WTC11 (cell line): ENCODE data around the gene ST8SIA4. TPM values are rescaled to one million over a fixed set of nuclear protein-coding genes. Genes with fewer than 3 reads are reported as not detected.

Experiments used
- ATAC-seq: fragments of 200-7000 bp; cut with Tn5 transposase; 2 replicates; pipeline ENCODE4 v1.10.0; 2021; ENCODE audit warnings: mild to moderate bottlenecking, moderate library complexity
- CTCF ChIA-PET: fragments of 300-600 bp; sonication (Branson Sonifier 250); formaldehyde crosslinking; loops from one replicate; lab custom pipeline; 2021; ENCODE audit warnings: antibody characterized with exemption; lab: Charles Lee
- POLR2A ChIA-PET: fragments of 350-600 bp; sonication (Branson Sonifier 250); formaldehyde crosslinking; loops from one replicate; lab custom pipeline; 2021; ENCODE audit warnings: antibody characterized with exemption; lab: Charles Lee
- DNase-seq: peaks from one replicate; pipeline ENCODE4 v3.0.0; 2021; ENCODE audit warnings: low spot score
- H3K27ac Mint-ChIP-seq: 2 replicates; pipeline ENCODE4 v1.8.0; 2021; ENCODE audit warnings: mixed read lengths
- H3K27me3 Mint-ChIP-seq: 2 replicates; pipeline ENCODE4 v1.8.0; 2021; ENCODE audit warnings: low read depth, mild to moderate bottlenecking, moderate library complexity, mixed read lengths
- H3K36me3 Mint-ChIP-seq: 2 replicates; pipeline ENCODE4 v1.8.0; 2021; ENCODE audit warnings: mixed read lengths
- H3K4me1 Mint-ChIP-seq: 2 replicates; pipeline ENCODE4 v1.8.0; 2022; ENCODE audit warnings: mixed read lengths
- H3K4me3 Mint-ChIP-seq: 2 replicates; pipeline ENCODE4 v1.8.0; 2021; ENCODE audit warnings: mild to moderate bottlenecking, moderate library complexity, mixed read lengths
- H3K9me3 Mint-ChIP-seq: 2 replicates; pipeline ENCODE4 v1.8.0; 2021; ENCODE audit warnings: mixed read lengths
- AR ChIP-seq: fragments of 250-450 bp; sonication (Bioruptor Pico); IDR thresholded peaks from 2 replicates; pipeline ENCODE4 v1.9.0; 2021; ENCODE audit warnings: mild to moderate bottlenecking
- ATF1 ChIP-seq: sonication (generic); formaldehyde crosslinking; IDR thresholded peaks from 2 replicates; pipeline ENCODE4 v1.8.1; 2023; ENCODE audit warnings: mild to moderate bottlenecking, moderate library complexity, missing genetic modification reagents
- CDX4 ChIP-seq: fragments of 250-450 bp; sonication (Bioruptor Pico); IDR thresholded peaks from 2 replicates; pipeline ENCODE4 v1.9.0; 2021; ENCODE audit warnings: moderate library complexity, mild to moderate bottlenecking, inconsistent platforms, borderline replicate concordance
- CREB1 ChIP-seq: sonication (generic); formaldehyde crosslinking; IDR thresholded peaks from 2 replicates; pipeline ENCODE4 v1.8.0; 2023; ENCODE audit warnings: mild to moderate bottlenecking, missing genetic modification reagents
- ESRRA ChIP-seq: sonication (generic); formaldehyde crosslinking; IDR thresholded peaks from 2 replicates; pipeline ENCODE4 v1.8.1; 2022; ENCODE audit warnings: mild to moderate bottlenecking, missing genetic modification reagents, borderline replicate concordance
- ETV6 ChIP-seq: sonication (generic); formaldehyde crosslinking; IDR thresholded peaks from 2 replicates; pipeline ENCODE4 v1.8.1; 2022; ENCODE audit warnings: mild to moderate bottlenecking, missing genetic modification reagents
- FOXK1 ChIP-seq: sonication (generic); formaldehyde crosslinking; IDR thresholded peaks from 2 replicates; pipeline ENCODE4 v1.8.0; 2022; ENCODE audit warnings: mild to moderate bottlenecking, moderate library complexity, missing genetic modification reagents
- FOXP1 ChIP-seq: sonication (generic); formaldehyde crosslinking; IDR thresholded peaks from 2 replicates; pipeline ENCODE4 v1.8.0; 2022; ENCODE audit warnings: missing genetic modification reagents, mild to moderate bottlenecking, moderate library complexity, borderline replicate concordance
- NFE2L1 ChIP-seq: sonication (generic); formaldehyde crosslinking; IDR thresholded peaks from 2 replicates; pipeline ENCODE4 v1.8.1; 2023; ENCODE audit warnings: missing genetic modification reagents
- RELA ChIP-seq: sonication (generic); formaldehyde crosslinking; IDR thresholded peaks from 2 replicates; pipeline ENCODE4 v1.8.1; 2022; ENCODE audit warnings: missing genetic modification reagents, mild to moderate bottlenecking, borderline replicate concordance
- RORB ChIP-seq: fragments of 250-450 bp; sonication (Bioruptor Pico); IDR thresholded peaks from 2 replicates; pipeline ENCODE4 v1.9.0; 2021; ENCODE audit warnings: mild to moderate bottlenecking
- SMAD3 ChIP-seq: sonication (generic); formaldehyde crosslinking; IDR thresholded peaks from 2 replicates; pipeline ENCODE4 v1.8.0; 2022; ENCODE audit warnings: missing genetic modification reagents, mild to moderate bottlenecking, borderline replicate concordance
- TEAD4 ChIP-seq: sonication (generic); formaldehyde crosslinking; IDR thresholded peaks from 2 replicates; pipeline ENCODE4 v1.8.0; 2022; ENCODE audit warnings: mild to moderate bottlenecking, missing genetic modification reagents
- USF1 ChIP-seq: sonication (generic); formaldehyde crosslinking; IDR thresholded peaks from 2 replicates; pipeline ENCODE4 v1.8.0; 2022; ENCODE audit warnings: mild to moderate bottlenecking, missing genetic modification reagents
- ZNF138 ChIP-seq: sonication (generic); formaldehyde crosslinking; conservative IDR thresholded peaks from 2 replicates; pipeline ENCODE4 v1.8.1; 2022; ENCODE audit warnings: mild to moderate bottlenecking, moderate library complexity, missing genetic modification reagents
- ZNF263 ChIP-seq: sonication (generic); formaldehyde crosslinking; IDR thresholded peaks from 2 replicates; pipeline ENCODE4 v1.8.1; 2022; ENCODE audit warnings: low read depth, mild to moderate bottlenecking, moderate library complexity, missing genetic modification reagents
- ZNF281 ChIP-seq: sonication (generic); formaldehyde crosslinking; IDR thresholded peaks from 2 replicates; pipeline ENCODE4 v1.8.0; 2023; ENCODE audit warnings: mild to moderate bottlenecking, missing genetic modification reagents
- ZNF317 ChIP-seq: sonication (generic); formaldehyde crosslinking; IDR thresholded peaks from 2 replicates; pipeline ENCODE4 v1.8.1; 2023; ENCODE audit warnings: low read depth, mild to moderate bottlenecking, moderate library complexity, missing genetic modification reagents, borderline replicate concordance
- ZNF396 ChIP-seq: fragments of 250-450 bp; sonication (Bioruptor Pico); IDR thresholded peaks from 2 replicates; pipeline ENCODE4 v1.8.0; 2021; ENCODE audit warnings: mild to moderate bottlenecking, moderate library complexity, borderline replicate concordance
- ZNF671 ChIP-seq: fragments of 250-450 bp; sonication (Bioruptor Pico); IDR thresholded peaks from 2 replicates; pipeline ENCODE4 v1.8.0; 2021; ENCODE audit warnings: mild to moderate bottlenecking
- total RNA-seq: library from RNA; stranded (reverse); gene quantifications from 3 replicates; pipeline ENCODE4 v1.2.3, GENCODE V29; 2021

Gene ST8SIA4
- total RNA-seq, 1 experiment from 2014 or later = 1.3 TPM

GRCh38 chr5:100900796-100901781 is 2.0 kb downstream of the ST8SIA4 start (continued):
- no peak for TF ChIP-seq ZNF281 (CRISPR knock-in tag)
- TF ChIP-seq ATF1 (CRISPR knock-in tag) = no peak
- no peak for TF ChIP-seq TEAD4 (CRISPR knock-in tag)

- TF ChIP-seq ZNF317 (CRISPR knock-in tag) (no peak), RORB (CRISPR knock-in tag) (no peak), ETV6 (no peak), USF1 (CRISPR knock-in tag) (no peak), SMAD3 (CRISPR knock-in tag) (0 out of 2 replicates have a peak, but pooled peaks have one; percentile 36)
- ATAC-seq (peak; percentile 21), DNase-seq (peak; percentile 33)
- H3K9me3 Mint-ChIP-seq = no peaks in the 10 kb centered on the region
- no peak overlapping the region for H3K27ac Mint-ChIP-seq
- peaks cover 38% of the 10 kb centered on the region for H3K4me1 Mint-ChIP-seq
- POLR2A ChIA-PET = no interaction called here
- peaks cover 55% of the 10 kb centered on the region for H3K27me3 Mint-ChIP-seq
- H3K4me3 Mint-ChIP-seq = peak overlapping the region; percentile 90
- CTCF ChIA-PET = interaction anchor here (0.6 to 2.3 kb wide), 11 partner anchors 48 to 778 kb away, joined by 3 to 11 read pairs (median 4); no protein-coding TSS in a partner anchor
- no peaks in the 10 kb centered on the region for H3K36me3 Mint-ChIP-seq
Observed at GRCh38 chr5:100900142-100900795, 2.8 kb downstream of the ST8SIA4 start.

GRCh38 chr5:100899675-100900074 is 3.4 kb downstream of the ST8SIA4 start:
- ATAC-seq = no peak
- Mint-ChIP-seq H3K9me3 (no peaks in the 10 kb centered on the region), H3K27me3 (peaks cover 49% of the 10 kb centered on the region), H3K27ac (no peak overlapping the region), H3K36me3 (no peaks in the 10 kb centered on the region), H3K4me3 (peak overlapping the region; percentile 90), H3K4me1 (peaks cover 35% of the 10 kb centered on the region)
- no peak for DNase-seq
- POLR2A ChIA-PET = no interaction called here
- CTCF ChIA-PET = interaction anchor here (0.9 to 2.3 kb wide), 8 partner anchors 48 to 779 kb away, joined by 3 to 11 read pairs (median 4); no protein-coding TSS in a partner anchor
- no peak for TF ChIP-seq USF1 (CRISPR knock-in tag)
- no peak for TF ChIP-seq ZNF263 (CRISPR knock-in tag)
- no peak for TF ChIP-seq TEAD4 (CRISPR knock-in tag)
- TF ChIP-seq AR = no peak
- TF ChIP-seq RELA (CRISPR knock-in tag) = no peak
- no peak for TF ChIP-seq CDX4
- TF ChIP-seq FOXK1 (CRISPR knock-in tag) = no peak
- TF ChIP-seq FOXP1 (CRISPR knock-in tag) = no peak
- TF ChIP-seq ESRRA (CRISPR knock-in tag) = no peak
- no peak for TF ChIP-seq ZNF396 (CRISPR knock-in tag)
- TF ChIP-seq CREB1 = no peak
- no peak for TF ChIP-seq ZNF281 (CRISPR knock-in tag)
- TF ChIP-seq NFE2L1 (CRISPR knock-in tag) = no peak
- no peak for TF ChIP-seq ZNF671 (CRISPR knock-in tag)
- TF ChIP-seq ZNF138 (CRISPR knock-in tag) = no peak
